ENCODE measurements around the gene CLDN14. TPM values are rescaled to one million over a fixed set of nuclear protein-coding genes. Genes with fewer than 3 reads are reported as not detected.

Gene CLDN14
- total RNA-seq, 1 donor: 0.27 TPM

- no peak for TF ChIP-seq CTCF (IDR thresholded peaks at IDR 0.05; ENCODE audit: insufficient read depth, low read length)
- no peak for DNase-seq (ENCODE audit: low read depth)
- no peak overlapping the region for H3K4me3 ChIP-seq (ENCODE audit: low read depth, low read length)
Observed at GRCh38 chr21:36502365-36502764, 22.4 kb upstream of the CLDN14 start.

- DNase-seq (ENCODE audit: low read depth): no peak
- no peak overlapping the region for H3K4me3 ChIP-seq (ENCODE audit: low read depth, low read length)
- no peak for TF ChIP-seq CTCF (IDR thresholded peaks at IDR 0.05; ENCODE audit: insufficient read depth, low read length)
Observed at GRCh38 chr21:36501589-36501892, 21.6 kb upstream of the CLDN14 start.

- TF ChIP-seq CTCF (IDR thresholded peaks at IDR 0.05; ENCODE audit: insufficient read depth, low read length): no peak
- no peak overlapping the region for H3K4me3 ChIP-seq (ENCODE audit: low read depth, low read length)
- peak; percentile 88 for DNase-seq (ENCODE audit: low read depth)
Observed at GRCh38 chr21:36499578-36500471, 19.9 kb upstream of the CLDN14 start.

GRCh38 chr21:36494557-36494956 is 14.6 kb upstream of the CLDN14 start:
- DNase-seq (ENCODE audit: low read depth): no peak
- TF ChIP-seq CTCF (IDR thresholded peaks at IDR 0.05; ENCODE audit: insufficient read depth, low read length): no peak

GRCh38 chr21:36491209-36491910 is 11.4 kb upstream of the CLDN14 start:
- no peak for DNase-seq (ENCODE audit: low read depth)
- TF ChIP-seq CTCF (IDR thresholded peaks at IDR 0.05; ENCODE audit: insufficient read depth, low read length): no peak
- H3K4me3 ChIP-seq (ENCODE audit: low read depth, low read length): no peak overlapping the region

More at GRCh38 chr21:36494557-36494956, 14.6 kb upstream of the CLDN14 start:
- H3K4me3 ChIP-seq (ENCODE audit: low read depth, low read length): no peak overlapping the region

- DNase-seq (ENCODE audit: low read depth): no peak
- no peak overlapping the region for H3K4me3 ChIP-seq (ENCODE audit: low read depth, low read length)
- no peak for TF ChIP-seq CTCF (IDR thresholded peaks at IDR 0.05; ENCODE audit: insufficient read depth, low read length)
Observed at GRCh38 chr21:36489776-36490165, 9.8 kb upstream of the CLDN14 start.

Data from fibroblast of the aortic adventitia (primary cell).